Hematopoietic multipotent progenitor cell (in vitro differentiated cells): ENCODE data around the gene TSG101. TPM values are rescaled to one million over a fixed set of nuclear protein-coding genes. Genes with fewer than 3 reads are reported as not detected.

Experiments
- DNase-seq, 3 donors: peaks; one replicate each; pipeline ENCODE4 v3.0.0-alpha.2; 2011 to 2015; ENCODE audit warnings: low read depth in 2 of 3, low spot score in 2 of 3
- total RNA-seq: library from RNA; depleted of rRNA; stranded (reverse); fragments of >200 nt; gene quantifications from one replicate; pipeline ENCODE4 v1.2.3, GENCODE V29; 2012

The TSG101 gene, protein sequence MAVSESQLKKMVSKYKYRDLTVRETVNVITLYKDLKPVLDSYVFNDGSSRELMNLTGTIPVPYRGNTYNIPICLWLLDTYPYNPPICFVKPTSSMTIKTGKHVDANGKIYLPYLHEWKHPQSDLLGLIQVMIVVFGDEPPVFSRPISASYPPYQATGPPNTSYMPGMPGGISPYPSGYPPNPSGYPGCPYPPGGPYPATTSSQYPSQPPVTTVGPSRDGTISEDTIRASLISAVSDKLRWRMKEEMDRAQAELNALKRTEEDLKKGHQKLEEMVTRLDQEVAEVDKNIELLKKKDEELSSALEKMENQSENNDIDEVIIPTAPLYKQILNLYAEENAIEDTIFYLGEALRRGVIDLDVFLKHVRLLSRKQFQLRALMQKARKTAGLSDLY
- 65.4 TPM for total RNA-seq

DNA sequence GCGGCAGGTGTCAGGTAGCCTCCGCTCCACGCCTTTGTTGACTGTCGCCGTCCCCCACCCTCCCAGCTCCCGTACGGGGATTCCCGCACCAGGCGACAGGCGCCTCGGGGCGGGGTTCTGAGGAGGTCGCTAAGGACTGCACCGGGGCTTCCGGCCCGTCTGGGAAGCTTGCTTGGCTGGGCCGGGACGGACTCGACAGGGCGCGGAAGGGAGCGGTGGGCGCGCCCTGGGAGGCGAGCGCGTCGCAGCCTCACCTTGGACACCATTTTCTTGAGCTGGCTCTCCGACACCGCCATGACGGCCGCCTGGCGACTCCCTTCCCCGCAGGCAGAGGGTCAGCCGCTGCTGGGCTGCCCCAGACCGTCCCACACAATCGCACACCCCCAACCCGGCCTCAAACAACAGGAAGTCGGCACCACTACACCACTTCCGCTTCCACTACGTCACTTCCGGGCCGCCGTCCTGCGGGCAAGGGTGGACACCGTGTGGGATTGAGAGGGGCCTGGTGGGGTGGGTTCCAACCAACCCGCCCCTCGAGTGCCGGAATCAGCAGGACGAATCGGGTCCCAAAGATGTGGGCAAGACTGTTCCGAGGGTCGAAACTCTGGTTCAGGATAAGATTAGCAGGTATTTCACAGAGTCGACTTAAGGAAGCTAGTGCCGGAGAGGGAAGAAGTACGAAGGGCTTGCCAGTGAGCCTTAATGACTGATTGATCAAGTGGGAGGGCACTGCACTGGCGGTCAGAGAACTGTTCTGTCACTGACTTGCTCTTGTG lies at the start of gene TSG101:
Gene TSG101, minus strand, starts transcription at position 422 of the 776 bp plus-strand sequence. Its CDS starts 126 bp downstream, at position 296.
- DNase-seq: peak; percentile 92 to 97 (median 96)

DNA sequence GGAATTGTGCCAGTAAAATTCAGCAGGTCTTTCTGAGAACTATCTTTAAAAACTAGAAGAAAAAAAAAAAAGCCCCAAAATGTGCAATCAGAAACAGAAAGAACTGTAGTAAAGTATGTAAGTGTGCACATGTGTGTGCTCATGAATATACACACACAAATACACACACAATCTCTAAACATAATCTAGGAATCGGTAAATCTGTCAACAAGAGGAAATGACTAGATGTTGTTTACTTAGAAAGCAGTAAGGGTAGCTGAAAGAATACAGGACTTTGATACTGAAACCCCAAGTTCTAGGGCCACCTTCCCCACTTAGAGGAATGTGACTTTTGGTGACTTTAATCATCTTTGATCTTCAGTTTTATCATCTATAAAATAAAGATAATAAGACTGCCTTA lies 48.6 kb upstream of the TSG101 start:
- no peak for DNase-seq

DNA sequence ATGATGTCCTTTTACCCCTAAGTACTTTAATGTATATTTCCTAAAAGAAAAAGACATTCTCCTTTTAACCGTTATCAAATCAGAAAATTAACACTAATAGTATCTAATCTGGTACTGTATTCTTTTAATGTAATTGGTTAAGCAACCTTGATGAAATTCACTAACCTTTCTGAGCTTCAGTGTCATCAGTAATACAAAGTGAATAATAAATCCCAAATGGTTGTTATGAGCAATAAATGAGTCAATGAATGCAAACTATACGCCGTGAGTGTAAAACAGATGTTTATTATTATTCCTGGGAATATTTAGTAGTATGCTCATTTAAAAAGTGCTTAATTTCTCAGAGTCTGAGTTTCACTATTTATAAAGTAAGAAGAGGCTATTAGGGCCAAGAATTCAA lies 40.3 kb upstream of the TSG101 start:
- DNase-seq: no peak

DNA sequence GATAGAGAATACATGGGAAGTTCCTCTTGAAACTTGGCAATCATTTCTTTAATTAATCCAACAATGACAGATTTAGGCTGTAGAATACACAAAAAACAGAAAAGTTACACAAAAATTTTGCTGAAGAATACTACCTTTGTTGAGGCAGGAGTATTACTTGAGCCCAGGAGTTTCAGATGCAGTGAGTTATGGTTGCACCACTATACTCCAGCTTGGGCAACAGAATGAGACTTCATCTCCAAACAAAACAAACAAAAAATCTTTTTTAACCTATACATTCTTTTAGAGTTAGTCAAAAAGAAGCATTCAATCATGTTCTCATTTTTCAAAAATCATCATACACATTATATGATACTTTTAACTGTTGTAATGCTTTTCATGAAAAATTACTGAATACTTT lies 39.7 kb upstream of the TSG101 start:
- no peak for DNase-seq

DNA sequence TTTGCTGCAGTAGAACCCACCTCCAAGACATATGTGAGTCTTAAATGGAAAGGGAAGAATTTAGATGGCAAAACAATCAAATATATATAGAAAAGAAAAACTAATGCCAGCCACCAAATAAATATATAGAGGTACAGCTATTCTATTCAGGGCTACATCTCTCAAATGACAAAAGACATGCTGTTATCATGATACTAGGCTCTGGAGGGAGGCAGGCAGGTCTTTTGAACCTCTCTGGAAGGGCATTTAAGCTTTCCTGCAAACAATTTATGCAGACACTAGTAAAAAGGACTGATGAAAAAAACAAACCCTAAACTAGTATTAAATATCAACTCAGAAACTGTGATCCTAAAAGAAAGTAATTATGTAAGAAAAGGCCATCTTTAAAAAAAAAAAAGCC lies 37.4 kb upstream of the TSG101 start:
- no peak for DNase-seq

DNA sequence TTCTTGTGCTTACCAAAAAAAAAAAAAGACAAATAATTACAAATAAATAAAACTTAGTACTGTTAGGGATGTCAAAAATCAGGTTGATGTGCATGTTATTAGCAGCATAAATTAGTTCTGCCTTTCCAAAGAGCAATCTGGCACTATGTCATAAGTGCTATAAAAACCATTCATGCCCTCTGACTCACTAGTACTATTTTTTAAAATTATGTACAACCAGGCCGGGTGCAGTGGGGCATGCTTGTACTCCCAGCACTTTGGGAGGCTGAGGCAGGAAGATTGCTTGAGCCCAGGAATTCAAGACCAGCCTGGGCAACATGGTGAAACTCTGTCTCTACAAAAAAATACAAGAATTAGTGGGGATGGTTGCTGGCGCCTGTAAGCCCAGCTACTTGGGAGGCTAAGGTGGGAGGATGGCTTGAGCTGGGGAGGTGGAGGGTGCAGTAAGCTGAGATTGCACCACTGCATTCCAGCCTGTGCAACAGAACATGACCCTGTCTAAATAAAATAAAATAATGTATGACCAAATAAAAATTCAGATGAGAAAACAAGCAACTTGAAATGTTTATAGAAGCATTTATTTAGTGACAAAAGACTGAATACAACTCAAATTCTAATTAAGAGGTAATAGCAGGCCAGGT lies 36.5 kb upstream of the TSG101 start:
- no peak for DNase-seq

DNA sequence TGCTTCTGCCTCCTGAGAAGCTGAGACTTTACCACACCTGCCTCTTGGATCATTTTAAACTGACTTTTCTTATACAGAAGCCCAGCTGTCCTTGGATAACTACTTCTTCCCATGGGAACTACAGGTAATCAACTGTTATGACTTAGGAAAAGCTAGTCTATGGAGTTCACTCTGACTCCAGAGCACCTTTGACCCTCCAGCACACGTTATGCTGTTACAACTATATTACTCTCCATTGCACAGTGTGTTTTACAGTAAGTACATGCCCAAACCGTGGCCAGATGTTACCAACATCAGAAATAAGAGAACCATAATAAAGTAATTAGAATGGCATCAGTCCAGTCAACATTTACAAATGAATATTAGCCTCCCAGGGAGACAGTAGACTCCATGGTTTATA lies 21.3 kb upstream of the TSG101 start:
- no peak for DNase-seq

DNA sequence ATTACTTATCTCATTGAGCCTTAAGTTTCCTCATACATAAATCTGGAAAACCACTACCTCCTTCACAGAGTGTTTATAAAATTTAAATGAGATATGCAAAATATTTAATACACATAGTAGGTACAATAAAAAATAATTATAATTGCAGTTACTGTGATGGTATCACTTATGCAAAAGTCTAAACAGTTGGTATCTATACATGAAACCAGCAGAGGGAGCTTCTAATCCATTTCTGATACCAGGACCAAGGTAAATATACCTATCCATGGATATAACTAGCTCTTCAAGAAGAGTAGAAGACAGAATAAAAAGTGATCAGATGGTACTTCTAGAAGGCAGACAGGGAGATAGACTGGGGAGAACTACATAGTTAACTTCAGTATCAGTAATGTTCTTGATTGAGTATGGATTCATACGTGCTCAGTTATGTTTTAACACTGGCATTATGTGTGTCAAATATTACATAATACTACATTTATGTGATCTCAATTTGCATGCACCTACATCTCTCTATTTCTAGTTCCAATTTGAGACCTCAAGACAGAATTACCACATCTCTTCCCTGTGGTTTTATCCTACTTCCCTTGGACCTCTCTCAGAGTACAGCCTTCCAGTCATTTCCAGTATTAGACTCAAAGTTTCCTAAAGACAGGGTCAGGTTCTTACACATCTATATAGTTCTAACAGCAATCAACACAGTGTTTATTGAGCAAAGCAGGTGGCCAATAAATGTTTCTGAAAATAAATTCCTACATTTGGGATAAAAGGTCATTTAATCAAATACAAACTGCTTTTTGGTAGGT lies 13.7 kb upstream of the TSG101 start:
- peak in 2 of 3 donors; percentile 28 to 51 for DNase-seq

DNA sequence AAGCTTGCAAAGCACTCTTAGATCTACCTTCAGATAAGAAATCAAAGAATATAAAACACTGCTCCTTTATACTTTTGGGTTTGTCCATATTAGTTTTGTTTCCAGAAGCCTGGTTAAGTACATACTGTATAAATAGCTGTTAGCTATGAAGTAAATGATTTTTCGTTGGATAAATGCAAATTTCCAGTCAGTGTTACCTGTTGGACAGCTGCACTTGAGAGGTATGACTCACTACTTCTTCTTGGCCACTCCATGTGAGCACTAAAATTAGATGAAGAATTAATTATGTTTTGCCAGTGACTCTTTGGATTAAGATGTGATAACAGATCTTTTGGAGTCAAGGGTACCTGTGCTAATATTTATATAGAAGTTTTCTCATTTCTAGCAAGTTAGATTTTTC lies 9.5 kb upstream of the TSG101 start:
- DNase-seq: no peak

DNA sequence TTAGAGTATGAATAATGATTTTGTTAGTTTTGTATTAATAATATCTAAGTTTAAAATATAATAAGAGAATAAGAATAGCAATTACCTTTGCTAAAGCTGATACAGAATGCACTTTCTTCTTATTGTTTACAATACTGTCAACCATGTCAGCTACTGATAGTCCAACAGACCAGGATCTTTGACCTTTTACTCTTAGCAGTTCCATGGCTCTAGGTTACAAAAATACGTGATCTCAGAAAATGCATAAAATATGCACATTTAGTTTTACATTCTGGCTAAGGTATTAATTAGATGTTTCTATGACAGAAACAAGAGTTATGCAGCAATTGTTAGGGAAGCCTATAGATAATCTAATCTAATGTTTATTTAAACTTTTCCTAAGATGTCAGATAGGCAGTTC lies 7.5 kb upstream of the TSG101 start:
- DNase-seq: no peak

DNA sequence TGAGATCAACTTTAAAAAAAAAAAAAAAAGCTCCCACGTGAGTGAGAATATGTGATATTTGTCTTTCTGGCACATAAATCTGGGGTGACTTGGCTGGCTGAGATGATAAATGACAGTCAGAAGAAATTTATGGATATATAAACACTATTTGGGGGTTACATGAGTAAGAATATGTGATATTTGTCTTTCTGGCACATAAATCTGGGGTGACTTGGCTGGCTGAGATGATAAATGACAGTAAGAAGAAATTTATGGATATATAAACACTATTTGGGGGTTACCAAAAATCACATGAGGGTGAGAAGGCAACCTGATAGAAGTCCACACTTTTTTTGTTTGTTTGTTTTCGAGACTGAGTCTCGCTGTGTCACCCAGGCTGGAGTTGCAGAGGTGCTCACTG lies 6.6 kb upstream of the TSG101 start:
- no peak for DNase-seq

DNA sequence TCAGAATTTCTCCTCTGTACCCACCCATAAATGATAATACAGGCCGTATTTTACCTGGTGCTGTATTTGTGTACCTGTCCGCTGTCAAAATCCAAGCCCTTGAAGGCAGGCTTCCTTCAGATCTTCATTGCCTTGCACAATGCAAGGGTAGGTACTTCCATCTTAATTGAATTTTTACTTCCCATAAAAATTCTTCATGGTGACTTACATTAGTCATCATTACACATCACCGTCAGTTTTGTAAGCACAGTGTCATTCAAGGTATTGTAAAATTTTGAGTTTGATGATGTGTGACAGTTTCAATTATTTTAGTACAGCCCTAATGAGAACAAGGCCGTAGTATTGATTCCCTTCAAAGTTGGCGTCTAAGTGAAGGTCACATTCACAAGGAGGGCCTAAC lies 770 bp upstream of the TSG101 start:
- DNase-seq: peak in 2 of 3 donors; percentile 31 to 32

DNA sequence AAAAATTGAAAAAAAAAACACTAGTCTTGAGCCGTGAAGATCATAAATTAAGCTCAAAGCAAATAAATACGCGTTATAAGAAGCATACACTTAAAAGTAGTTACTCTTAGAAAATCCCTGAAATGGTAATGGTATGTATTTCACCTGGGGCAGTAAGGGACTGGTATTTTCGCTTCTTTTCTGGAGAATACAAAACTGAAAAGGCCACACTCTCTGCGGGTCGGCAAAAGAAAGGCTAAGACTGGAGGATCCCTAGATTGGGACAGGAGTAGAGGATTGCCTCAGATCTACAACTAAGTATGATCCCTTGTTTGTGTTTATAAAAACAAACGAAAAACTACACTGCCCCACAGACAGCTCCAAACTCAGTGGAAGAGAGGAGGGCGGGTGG lies 617 bp downstream of the TSG101 start:
- no peak for DNase-seq

DNA sequence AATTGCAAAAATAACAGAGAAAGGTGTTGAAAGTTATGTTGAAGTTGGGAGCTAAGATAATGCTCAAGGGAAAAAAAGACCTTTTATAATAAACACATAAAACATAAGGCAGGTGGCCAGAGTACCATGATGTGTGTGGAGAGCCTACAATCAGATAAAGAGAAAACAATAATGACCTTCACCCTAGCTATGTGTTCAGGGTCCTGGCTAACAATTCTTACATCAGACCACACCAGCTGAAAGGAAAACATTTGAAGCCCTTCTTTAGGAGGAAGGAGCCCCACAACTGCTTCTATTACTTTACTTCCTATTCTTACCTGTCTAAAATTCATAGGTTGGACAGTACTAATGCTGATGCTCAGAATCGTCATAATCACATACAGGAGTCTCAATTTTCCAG lies 2.5 kb downstream of the TSG101 start:
- DNase-seq: no peak

DNA sequence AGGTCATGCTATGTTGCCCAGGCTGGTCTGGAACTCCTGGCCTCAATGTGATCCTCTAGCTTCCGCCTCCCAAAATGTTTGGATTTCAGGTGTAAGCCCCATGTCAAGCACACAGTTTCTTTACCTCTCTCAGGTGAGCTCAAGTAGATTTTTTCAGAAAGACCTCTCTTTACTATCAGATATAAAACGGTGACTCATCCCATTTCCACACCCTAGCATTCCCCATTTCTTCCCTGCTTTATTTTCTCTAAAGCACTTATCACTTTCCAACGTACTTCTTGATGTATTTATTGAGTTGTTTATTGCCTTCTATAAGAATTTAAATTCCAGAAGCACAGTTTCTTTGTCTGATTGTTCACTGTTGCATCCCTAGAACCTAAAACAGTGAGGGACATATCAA lies 3.7 kb downstream of the TSG101 start:
- no peak for DNase-seq

DNA sequence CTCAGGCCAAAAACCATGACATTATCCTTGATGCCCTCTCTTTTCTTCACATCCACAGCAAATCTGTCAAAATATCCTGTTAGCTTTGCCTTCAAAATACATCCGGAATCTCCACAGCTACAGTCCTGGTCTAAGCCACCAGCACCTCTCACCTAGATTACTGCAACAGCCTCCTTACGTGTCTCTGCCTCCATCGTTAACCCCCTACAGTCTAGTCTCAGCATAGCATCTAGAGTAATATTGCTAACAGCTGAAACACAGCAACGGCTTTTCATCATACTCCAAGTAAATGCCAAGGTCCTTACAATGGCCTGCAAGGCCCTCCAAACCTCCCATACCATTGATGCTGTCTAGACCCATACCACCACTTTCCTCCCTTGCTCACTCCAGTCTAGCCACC lies 4.4 kb downstream of the TSG101 start:
- DNase-seq: peak in 2 of 3 donors; percentile 11 to 26

DNA sequence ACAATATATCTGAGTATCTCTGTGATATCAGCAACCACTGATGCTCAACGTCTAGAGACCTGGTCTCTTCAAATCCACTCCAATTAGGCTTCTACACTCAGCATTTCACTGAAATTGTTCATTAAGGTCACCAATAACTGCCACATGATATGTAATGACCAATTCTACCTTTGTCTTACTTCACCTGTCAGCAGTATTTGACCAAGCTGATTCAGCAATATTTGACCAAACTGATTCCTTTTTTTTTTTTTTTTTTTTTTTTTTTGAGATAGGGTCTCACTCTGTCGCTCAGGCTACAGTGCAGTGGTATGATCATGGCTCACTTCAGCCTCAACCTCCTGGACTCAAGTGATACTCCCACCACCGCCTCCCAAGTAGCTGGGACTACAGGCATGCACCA lies 5.6 kb downstream of the TSG101 start:
- no peak for DNase-seq

DNA sequence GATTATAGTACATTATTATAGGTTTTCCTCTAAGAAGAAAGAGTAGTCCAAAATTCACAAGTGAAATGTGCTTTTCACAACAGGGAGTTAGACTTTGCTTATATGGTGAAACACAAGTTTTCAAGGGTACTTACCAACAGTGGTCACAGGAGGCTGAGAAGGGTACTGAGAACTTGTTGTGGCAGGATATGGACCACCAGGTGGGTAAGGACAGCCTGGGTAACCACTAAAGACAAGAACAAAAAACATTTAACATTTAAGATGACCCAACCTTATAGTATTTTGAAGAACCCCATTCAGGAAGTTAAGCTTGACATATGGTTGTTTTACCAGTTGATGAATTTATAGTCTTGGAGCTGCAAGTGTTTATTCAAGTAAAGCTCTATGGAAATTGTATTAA lies 24.4 kb downstream of the TSG101 start:
- DNase-seq: no peak

DNA sequence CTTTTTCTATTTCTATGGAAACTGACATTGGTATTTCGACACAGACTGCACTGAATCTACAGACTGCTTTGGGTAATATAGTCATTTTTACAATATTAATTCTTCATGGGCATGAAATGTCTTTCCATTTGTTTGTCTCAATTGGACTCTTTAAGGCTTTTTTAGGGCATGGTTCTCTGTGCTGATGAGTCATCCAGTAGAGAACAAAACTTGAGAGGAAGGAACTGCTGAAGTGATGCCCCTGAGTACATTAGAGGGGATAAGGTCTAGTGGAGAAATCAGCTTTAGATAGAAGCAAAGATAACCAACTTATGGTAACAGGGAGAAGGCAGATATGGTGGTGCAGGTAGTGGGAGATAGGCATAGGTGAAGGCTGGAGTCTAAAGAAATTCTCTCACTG lies 25.1 kb downstream of the TSG101 start:
- no peak for DNase-seq

DNA sequence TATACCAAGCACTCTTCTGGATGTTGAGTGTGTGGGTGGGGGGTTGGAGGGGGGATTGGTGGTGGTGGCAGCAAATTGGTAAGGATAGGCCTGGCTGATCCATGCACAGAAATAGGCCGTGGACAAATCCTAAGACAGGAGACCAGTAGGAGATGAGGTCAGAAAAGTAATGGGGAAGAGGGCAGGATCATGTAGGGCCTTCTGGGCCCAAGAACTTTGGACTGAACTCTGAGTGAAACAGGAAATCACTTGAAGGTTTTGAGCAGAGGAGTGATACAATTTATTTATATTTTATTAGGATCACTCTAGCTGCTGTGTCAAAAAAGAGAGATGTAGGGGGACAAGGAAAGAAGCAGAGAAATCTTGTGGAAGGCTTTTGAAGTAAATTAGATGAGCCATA lies 28.7 kb downstream of the TSG101 start:
- DNase-seq: no peak

DNA sequence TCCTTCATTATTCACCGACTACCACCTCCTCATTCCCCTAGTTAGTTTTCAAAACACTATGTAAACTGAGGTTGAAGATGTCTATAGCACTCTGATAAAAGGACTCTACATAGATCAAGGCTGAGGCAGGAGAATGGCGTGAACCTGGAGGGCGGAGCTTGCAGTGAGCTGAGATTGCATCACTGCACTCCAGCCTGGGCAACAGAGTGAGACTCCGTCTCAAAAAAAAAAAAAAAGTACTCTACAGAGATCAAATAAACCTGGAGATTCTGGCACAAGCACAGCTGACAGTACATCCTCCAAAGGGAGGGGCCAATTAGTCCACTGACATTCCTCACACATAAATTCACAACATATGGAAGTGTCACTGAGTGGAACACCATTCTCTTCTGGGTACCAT lies 31.0 kb downstream of the TSG101 start:
- DNase-seq: no peak
